ENCODE data around the gene NMRK2.
"Not testable (repeated sequence)": the region's sequence is repeated elsewhere in the genome, so short reads cannot be mapped to it uniquely, and the experiment has no call there.

NMRK2 gene

GRCh38 chr19:3964256-3965194, 31.7 kb downstream of the NMRK2 start:
- DNase-seq (ENCODE audit: low read depth, low spot score) = no peak

- no peak for DNase-seq (ENCODE audit: low read depth, low spot score)
Observed at GRCh38 chr19:3966051-3967017, 33.5 kb downstream of the NMRK2 start.

GRCh38 chr19:3967983-3968382, 35.1 kb downstream of the NMRK2 start:
- not testable (repeated sequence) for DNase-seq (ENCODE audit: low read depth, low spot score)

- DNase-seq (ENCODE audit: low read depth, low spot score) = no peak
Observed at GRCh38 chr19:3968556-3969434, 35.9 kb downstream of the NMRK2 start.

GRCh38 chr19:3969435-3970312, 36.8 kb downstream of the NMRK2 start:
- DNase-seq (ENCODE audit: low read depth, low spot score) = no peak

- no peak for DNase-seq (ENCODE audit: low read depth, low spot score)
Observed at GRCh38 chr19:3970313-3970807, 37.5 kb downstream of the NMRK2 start.

- DNase-seq (ENCODE audit: low read depth, low spot score) = peak; percentile 89
Observed at GRCh38 chr19:3970808-3971598, 38.1 kb downstream of the NMRK2 start, which contains the start of gene DAPK3. DAPK3 (minus strand) TSS chr19:3971099; CDS start chr19:3969735, 1,364 bp downstream.

- DNase-seq (ENCODE audit: low read depth, low spot score) = no peak
Observed at GRCh38 chr19:3975144-3975543, 42.3 kb downstream of the NMRK2 start.

GRCh38 chr19:3975637-3976087, 42.8 kb downstream of the NMRK2 start:
- DNase-seq (ENCODE audit: low read depth, low spot score) = no peak

- no peak for DNase-seq (ENCODE audit: low read depth, low spot score)
Observed at GRCh38 chr19:3976495-3977241, 43.8 kb downstream of the NMRK2 start.

- DNase-seq (ENCODE audit: low read depth, low spot score) = no peak
Observed at GRCh38 chr19:3977242-3978143, 44.6 kb downstream of the NMRK2 start.

GRCh38 chr19:3978145-3978544, 45.3 kb downstream of the NMRK2 start:
- DNase-seq (ENCODE audit: low read depth, low spot score) = no peak

- DNase-seq (ENCODE audit: low read depth, low spot score) = no peak
Observed at GRCh38 chr19:3979289-3979673, 46.4 kb downstream of the NMRK2 start.

- DNase-seq (ENCODE audit: low read depth, low spot score) = no peak
Observed at GRCh38 chr19:3979674-3980352, 46.9 kb downstream of the NMRK2 start.

GRCh38 chr19:3980353-3981251, 47.7 kb downstream of the NMRK2 start:
- DNase-seq (ENCODE audit: low read depth, low spot score) = no peak

- no peak for DNase-seq (ENCODE audit: low read depth, low spot score)
Observed at GRCh38 chr19:3981373-3981735, 48.5 kb downstream of the NMRK2 start.

Measured in activated naive CD8-positive, alpha-beta T cell treated with anti-CD3 and anti-CD28 coated beads, Interleukin-2, amount 50 U/mL, for 16 hours (primary cell).